ENCODE measurements around the gene LEKR1.
"Not testable (repeated sequence)": the region's sequence is repeated elsewhere in the genome, so short reads cannot be mapped to it uniquely, and the experiment has no call there.

LEKR1 gene

GRCh38 chr3:156902916-156903315 is 76.8 kb downstream of the LEKR1 start:
- no peak for DNase-seq (ENCODE audit: low read depth in 2 of 2)

- DNase-seq (ENCODE audit: low read depth in 2 of 2), result no peak
Observed at GRCh38 chr3:156906275-156906674, 80.1 kb downstream of the LEKR1 start.

GRCh38 chr3:156908398-156908797 is 82.2 kb downstream of the LEKR1 start:
- no peak for DNase-seq (ENCODE audit: low read depth in 2 of 2)

- DNase-seq (ENCODE audit: low read depth in 2 of 2), result no peak
Observed at GRCh38 chr3:156910022-156910421, 83.9 kb downstream of the LEKR1 start.

GRCh38 chr3:156910831-156911230 is 84.7 kb downstream of the LEKR1 start:
- DNase-seq (ENCODE audit: low read depth in 2 of 2), result not testable (repeated sequence)

- DNase-seq (ENCODE audit: low read depth in 2 of 2), result not testable (repeated sequence)
Observed at GRCh38 chr3:156914300-156914699, 88.1 kb downstream of the LEKR1 start.

GRCh38 chr3:156915372-156915771 is 89.2 kb downstream of the LEKR1 start:
- no peak for DNase-seq (ENCODE audit: low read depth in 2 of 2)

GRCh38 chr3:156918746-156919145 is 92.6 kb downstream of the LEKR1 start:
- no peak for DNase-seq (ENCODE audit: low read depth in 2 of 2)

- no peak for DNase-seq (ENCODE audit: low read depth in 2 of 2)
Observed at GRCh38 chr3:156919818-156920217, 93.7 kb downstream of the LEKR1 start.

GRCh38 chr3:156920399-156920798 is 94.2 kb downstream of the LEKR1 start:
- no peak for DNase-seq (ENCODE audit: low read depth in 2 of 2)

- DNase-seq (ENCODE audit: low read depth in 2 of 2), result no peak
Observed at GRCh38 chr3:156923349-156923748, 97.2 kb downstream of the LEKR1 start.

- no peak for DNase-seq (ENCODE audit: low read depth in 2 of 2)
Observed at GRCh38 chr3:156938724-156939123, 112.6 kb downstream of the LEKR1 start.

- DNase-seq (ENCODE audit: low read depth in 2 of 2), result no peak
Observed at GRCh38 chr3:156939315-156939714, 113.2 kb downstream of the LEKR1 start.

- DNase-seq (ENCODE audit: low read depth in 2 of 2), result no peak
Observed at GRCh38 chr3:156941311-156941710, 115.2 kb downstream of the LEKR1 start.

GRCh38 chr3:156948402-156949210 is 122.5 kb downstream of the LEKR1 start:
- DNase-seq (ENCODE audit: low read depth in 2 of 2), result no peak

- no peak for DNase-seq (ENCODE audit: low read depth in 2 of 2)
Observed at GRCh38 chr3:156952011-156952410, 125.9 kb downstream of the LEKR1 start.

- no peak for DNase-seq (ENCODE audit: low read depth in 2 of 2)
Observed at GRCh38 chr3:156957715-156958114, 131.6 kb downstream of the LEKR1 start.

GRCh38 chr3:156963096-156963495 is 136.9 kb downstream of the LEKR1 start:
- no peak for DNase-seq (ENCODE audit: low read depth in 2 of 2)

GRCh38 chr3:156964577-156964976 is 138.4 kb downstream of the LEKR1 start:
- no peak for DNase-seq (ENCODE audit: low read depth in 2 of 2)

- not testable (repeated sequence) for DNase-seq (ENCODE audit: low read depth in 2 of 2)
Observed at GRCh38 chr3:156966349-156966748, 140.2 kb downstream of the LEKR1 start.

GRCh38 chr3:156973954-156974353 is 147.8 kb downstream of the LEKR1 start:
- no peak for DNase-seq (ENCODE audit: low read depth in 2 of 2)

GRCh38 chr3:156974931-156975330 is 148.8 kb downstream of the LEKR1 start:
- DNase-seq (ENCODE audit: low read depth in 2 of 2), result no peak

GRCh38 chr3:156975721-156976120 is 149.6 kb downstream of the LEKR1 start:
- no peak for DNase-seq (ENCODE audit: low read depth in 2 of 2)

- DNase-seq (ENCODE audit: low read depth in 2 of 2), result no peak
Observed at GRCh38 chr3:156976933-156977332, 150.8 kb downstream of the LEKR1 start.
